IMR-90 (cell line): ENCODE data around the gene PLCG1. TPM values are rescaled to one million over a fixed set of nuclear protein-coding genes. Genes with fewer than 3 reads are reported as not detected.

Experiments used
- ATAC-seq: fragments of 200-7000 bp; cut with Tn5 transposase; 2 replicates; pipeline ENCODE4 v1.9.1; 2020; ENCODE audit warnings: low read depth, mild to moderate bottlenecking, moderate library complexity
- BruUV-seq: library from RNA; stranded (reverse); fragments of 400-500 nt; replicated peaks from 2 replicates; lab custom pipeline; 2021; lab: Mats Ljungman, UMichigan
- CTCF ChIA-PET: fragments of 300-600 bp; formaldehyde crosslinking; extraction: SDS; loops from one replicate; lab custom pipeline; 2021; ENCODE audit warnings: antibody characterized with exemption; lab: Yijun Ruan, JAX
- POLR2A ChIA-PET: fragments of 300-600 bp; sonication (Branson Sonifier 250); formaldehyde crosslinking; loops from one replicate; lab custom pipeline; 2022; ENCODE audit warnings: antibody characterized with exemption; ENCODE audit not compliant: unreplicated experiment; lab: Charles Lee
- DNase-seq: peaks from one replicate; pipeline ENCODE4 v3.0.0; 2013
- H2AFZ ChIP-seq: replicated peaks from 2 replicates; pipeline ENCODE3; 2013; ENCODE audit warnings: low read length, mild to moderate bottlenecking; ENCODE audit not compliant: poor library complexity
- H2AK5ac ChIP-seq: 2 replicates; pipeline ENCODE4 v1.6.1; 2013; ENCODE audit warnings: low read depth, low read length, inconsistent platforms
- H2AK9ac ChIP-seq: replicated peaks from 2 replicates; pipeline ENCODE3; 2013; ENCODE audit warnings: mild to moderate bottlenecking, low read depth, low read length, moderate library complexity; ENCODE audit not compliant: poor library complexity
- H2BK120ac ChIP-seq: 2 replicates; pipeline ENCODE4 v1.6.1; 2013; ENCODE audit warnings: low read depth, low read length, inconsistent platforms
- H2BK15ac ChIP-seq: 3 replicates; pipeline ENCODE4 v1.6.1; 2013; ENCODE audit warnings: low read depth, low read length, inconsistent platforms
- H2BK20ac ChIP-seq: 2 replicates; pipeline ENCODE4 v1.6.1; 2013; ENCODE audit warnings: low read depth, mild to moderate bottlenecking, inconsistent platforms, low read length, moderate library complexity
- H2BK5ac ChIP-seq: 2 replicates; pipeline ENCODE4 v1.6.1; 2013; ENCODE audit warnings: mild to moderate bottlenecking, low read depth, low read length, inconsistent platforms; ENCODE audit not compliant: poor library complexity, severe bottlenecking
- H3K14ac ChIP-seq: replicated peaks from 2 replicates; pipeline ENCODE4 v1.6.1; 2013; ENCODE audit warnings: low read depth, low read length, inconsistent platforms
- H3K18ac ChIP-seq: 2 replicates; pipeline ENCODE4 v1.6.1; 2013; ENCODE audit warnings: low read depth, low read length, control low read depth
- H3K23ac ChIP-seq: 2 replicates; pipeline ENCODE4 v1.6.1; 2013; ENCODE audit warnings: low read depth, low read length, inconsistent platforms
- H3K27ac ChIP-seq: 2 replicates; pipeline ENCODE4 v1.5.1; 2013; ENCODE audit warnings: mild to moderate bottlenecking, control low read depth, low read length; ENCODE audit not compliant: insufficient read depth
- H3K27me3 ChIP-seq: 2 replicates; pipeline ENCODE4 v1.6.1; 2013; ENCODE audit warnings: low read length; ENCODE audit not compliant: control insufficient read depth, insufficient read depth
- H3K36me3 ChIP-seq: 2 replicates; pipeline ENCODE4 v1.6.1; 2013; ENCODE audit warnings: low read length, mixed read lengths; ENCODE audit not compliant: control insufficient read depth, insufficient read depth
- H3K4ac ChIP-seq: 2 replicates; pipeline ENCODE4 v1.6.1; 2013; ENCODE audit warnings: low read depth, low read length, inconsistent platforms
- H3K4me1 ChIP-seq: 2 replicates; pipeline ENCODE4 v1.6.1; 2013; ENCODE audit warnings: low read length, mixed read lengths; ENCODE audit not compliant: control insufficient read depth, insufficient read depth
- H3K4me2 ChIP-seq: 2 replicates; pipeline ENCODE4 v1.6.1; 2013; ENCODE audit warnings: low read depth, mild to moderate bottlenecking, control low read depth, low read length, moderate library complexity
- H3K4me3 ChIP-seq: 2 replicates; pipeline ENCODE4 v1.5.1; 2013; ENCODE audit warnings: low read depth, mild to moderate bottlenecking, control low read depth, low read length, moderate library complexity; ENCODE audit not compliant: insufficient read depth
- H3K56ac ChIP-seq: 2 replicates; pipeline ENCODE4 v1.6.1; 2013; ENCODE audit warnings: low read length, inconsistent platforms; ENCODE audit not compliant: insufficient read depth; ENCODE audit errors: extremely low read depth
- H3K79me1 ChIP-seq, 2 experiments: 2 replicates each; pipeline ENCODE4 v1.6.1; 2013; ENCODE audit warnings: low read length in 2 of 2, inconsistent platforms in 1 of 2, low read depth in 1 of 2
- H3K9ac ChIP-seq: 2 replicates; pipeline ENCODE4 v1.6.1; 2013; ENCODE audit warnings: low read depth, low read length, control low read depth
- H3K9me1 ChIP-seq: 2 replicates; pipeline ENCODE4 v1.6.1; 2013; ENCODE audit warnings: low read length, inconsistent platforms; ENCODE audit not compliant: insufficient read depth
- H3K9me3 ChIP-seq: 2 replicates; pipeline ENCODE4 v1.6.1; 2013; ENCODE audit warnings: low read length; ENCODE audit not compliant: control insufficient read depth, insufficient read depth
- H4K20me1 ChIP-seq: 2 replicates; pipeline ENCODE4 v1.6.1; 2013; ENCODE audit warnings: low read length, inconsistent platforms; ENCODE audit not compliant: insufficient read depth
- H4K5ac ChIP-seq: 2 replicates; pipeline ENCODE4 v1.6.1; 2013; ENCODE audit warnings: mild to moderate bottlenecking, low read depth, low read length, control low read depth
- H4K8ac ChIP-seq, 2 experiments: 2 replicates each; pipeline ENCODE4 v1.6.1; 2013; ENCODE audit warnings: low read depth in 2 of 2, low read length in 2 of 2, control low read depth in 1 of 2, inconsistent platforms in 1 of 2
- H4K91ac ChIP-seq: 2 replicates; pipeline ENCODE4 v1.6.1; 2013; ENCODE audit warnings: low read depth, low read length, inconsistent platforms; ENCODE audit not compliant: insufficient read depth
- RFX5 ChIP-seq: IDR thresholded peaks from 2 replicates; pipeline ENCODE4 v1.8.0; 2012; ENCODE audit warnings: low read depth, mild to moderate bottlenecking, low read length, moderate library complexity
- WGBS, 2 experiments: methylation state at CpG; one replicate each; pipeline versions ENCODE4 v1.1.5 to v1.1.7; 2013; ENCODE audit warnings: missing lambda C conversion rate in 2 of 2; ENCODE audit not compliant: insufficient read length in 1 of 2; ENCODE audit errors: extremely low coverage in 2 of 2; 5-methylcytosine and 5-hydroxymethylcytosine counted together
- dilution Hi-C: fragments of 300-500 bp; cut with HindIII; formaldehyde crosslinking; loops from one replicate; pipeline ENCODE4 v1.14.3; 2018; ENCODE audit warnings: low sequenced_read_pairs; ENCODE audit not compliant: unreplicated experiment
- in situ Hi-C: fragments of 300-500 bp; cut with MboI; formaldehyde crosslinking; loops from 3 replicates; pipeline ENCODE4 v1.14.3; 2019; ENCODE audit warnings: low sequenced_read_pairs, inconsistent platforms, mixed read lengths
- intact Hi-C: fragments of 100-400 bp; cut with micrococcal nuclease; formaldehyde crosslinking; loops from 2 replicates; pipeline ENCODE4 v1.10.0; 2022
- polyA plus RNA-seq, 3 experiments: library from polyadenylated mRNA; depleted of rRNA; stranded (reverse); fragments of >200 nt; gene quantifications; 2 replicates each; pipeline ENCODE4 v1.2.3, GENCODE V29; 2012; ENCODE audit warnings: low replicate concordance in 1 of 3
- total RNA-seq: library from RNA; depleted of rRNA; stranded (reverse); fragments of >200 nt; gene quantifications from 2 replicates; pipeline ENCODE4 v1.2.3, GENCODE V29; 2012

PLCG1 gene
- total and polyA plus RNA-seq, 2 of the 4 experiments (the other 2 are of a cell fraction): 59.1 to 69.1 TPM

- WGBS, 2 experiments: 48% methylated on average over 6 of the region's 18 CpGs; no CpG with 5 or more reads in 1 of the 2 experiments
- no peak overlapping the region for H2AFZ ChIP-seq
- in situ Hi-C loops (loop anchor here (25.0 kb wide), 1 partner anchor 440 kb away; the partner anchor contains the start of gene CHD6), intact Hi-C loops (loop anchor here (1.0 to 10.0 kb wide), 6 partner anchors 60 to 522 kb away; partner anchors contain the start of gene LPIN3), dilution Hi-C loops (no loop called here)
- H3K18ac ChIP-seq: no peak overlapping the region; the same call in 1 of the 2 replicates
- H3K4me3 ChIP-seq: no peak overlapping the region
- peak overlapping the region; percentile 24 for H3K4ac ChIP-seq
- H3K56ac ChIP-seq: no peak overlapping the region
- ChIA-PET POLR2A (no interaction called here), CTCF (interaction anchor here (0.5 to 1.9 kb wide), 17 partner anchors 15 to 398 kb away, joined by 3 to 12 read pairs (median 5); partner anchors contain the start of gene LPIN3)
- no peak overlapping the region for H4K5ac ChIP-seq
- H2AK9ac ChIP-seq: no peak overlapping the region
- H3K4me1 ChIP-seq: peaks cover 29% of the 10 kb centered on the region
- no peak for TF ChIP-seq RFX5
- peak overlapping the region in 1 of 2 experiments; percentile 17; a peak in 1 of 4 replicates for H4K8ac ChIP-seq
- no peaks in the 10 kb centered on the region for H3K9me3 ChIP-seq
- peak overlapping the region; percentile 18; the same call in 1 of the 2 replicates for H2AK5ac ChIP-seq
- peak overlapping the region; percentile 6 for H2BK5ac ChIP-seq
- no peaks in the 10 kb centered on the region for H3K27me3 ChIP-seq
- H4K20me1 ChIP-seq: peaks cover 28% of the 10 kb centered on the region
- peak overlapping the region; percentile 55; the same call in 1 of the 2 replicates for H3K27ac ChIP-seq
- H2BK15ac ChIP-seq: no peak overlapping the region
- no peak overlapping the region for H3K23ac ChIP-seq
- peaks cover 19% of the 10 kb centered on the region for H3K9me1 ChIP-seq
- BruUV-seq: no TSS peak
- DNase-seq (no peak), ATAC-seq (peak; percentile 5)
- H3K36me3 ChIP-seq: peaks cover 81% of the 10 kb centered on the region
- no peak overlapping the region for H2BK120ac ChIP-seq
- H3K79me1 ChIP-seq: peaks cover 19 to 78% of the 10 kb centered on the region in 2 experiments; a peak in 3 of 4 replicates
- no peak overlapping the region; the same call in 1 of the 2 replicates for H3K4me2 ChIP-seq
- H3K14ac ChIP-seq: no peak overlapping the region
- H2BK20ac ChIP-seq: no peak overlapping the region
- H3K9ac ChIP-seq: no peak overlapping the region
- H4K91ac ChIP-seq: no peak overlapping the region
Measured at GRCh38 chr20:41172296-41173140, 35.2 kb downstream of the PLCG1 start.
